Measurements from ENCODE around the gene KIF27.

Gene KIF27

DNA sequence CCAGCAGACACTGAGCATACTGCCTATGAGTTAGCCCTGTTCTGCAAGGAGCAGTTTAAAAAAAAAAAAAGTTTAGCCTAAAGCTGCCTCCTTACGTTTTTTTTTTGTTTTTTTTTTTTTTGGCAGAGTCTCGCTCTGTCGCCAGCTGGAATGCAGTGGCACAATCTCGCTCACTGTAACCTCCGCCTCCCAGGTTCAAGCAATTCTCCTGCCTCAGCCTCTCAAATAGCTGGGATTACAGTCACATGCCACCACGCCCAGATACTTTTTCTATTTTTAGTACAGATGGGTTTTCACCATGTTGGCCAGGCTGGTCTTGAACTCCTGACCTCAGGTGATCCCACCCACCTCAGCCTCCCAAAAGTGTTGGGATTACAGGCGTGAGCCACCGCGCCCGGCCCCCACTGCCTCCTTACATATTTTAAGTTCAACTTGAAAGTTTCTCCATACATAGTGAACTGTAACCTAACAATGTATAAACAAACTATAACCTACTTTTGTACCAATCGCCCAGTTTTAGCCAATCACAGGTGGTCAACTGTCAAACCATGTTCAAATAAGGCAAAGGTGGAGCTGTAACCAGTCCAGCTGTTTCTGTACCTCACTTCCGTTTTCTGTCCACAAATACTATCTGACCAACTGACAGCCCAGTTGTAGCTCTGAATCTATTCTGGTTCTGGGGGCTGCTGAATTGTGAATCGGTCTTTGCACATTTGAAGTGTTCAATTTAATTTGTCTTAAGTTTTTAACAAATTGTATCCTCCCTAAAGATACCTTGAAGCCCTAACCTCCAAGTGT lies 120.8 kb downstream of the KIF27 start:
- no peak for DNase-seq

- DNase-seq, result no peak
These were observed 127.2 kb downstream of the KIF27 start for GRCh38 chr9:83794051-83794450.

- DNase-seq, result no peak
These were observed 128.5 kb downstream of the KIF27 start for GRCh38 chr9:83792746-83793145.

Data from NCI-H187 treated with DMSO at 0.1 percent for 48 hours (cell line).